B cell (primary cell): Measurements from ENCODE around the gene IMPDH2. TPM values are rescaled to one million over a fixed set of nuclear protein-coding genes. Genes with fewer than 3 reads are reported as not detected.
A peak's percentile ranks its signal among the peaks of the same experiment; 100 is the strongest.

Experiments used
- ATAC-seq: fragments of 200-7000 bp; cut with Tn5 transposase; one replicate; pipeline ENCODE4 v1.10.0; 2021; ENCODE audit warnings: low read depth, mild to moderate bottlenecking, moderate number of reproducible peaks, moderate library complexity
- CTCF ChIA-PET: fragments of 350-600 bp; sonication (Branson Sonifier 250); formaldehyde crosslinking; loops from one replicate; lab custom pipeline; 2021; ENCODE audit warnings: antibody characterized with exemption, inconsistent platforms; lab: Charles Lee
- POLR2A ChIA-PET: fragments of 350-600 bp; sonication (Branson Sonifier 250); formaldehyde crosslinking; loops from one replicate; lab custom pipeline; 2021; ENCODE audit warnings: antibody characterized with exemption; lab: Charles Lee
- DNase-seq: peaks from one replicate; pipeline ENCODE4 v3.0.0; 2013
- H2AFZ ChIP-seq: 2 replicates; pipeline ENCODE4 v1.6.1; 2012; ENCODE audit warnings: mild to moderate bottlenecking, low read depth, low read length; ENCODE audit not compliant: insufficient read depth, poor library complexity, severe bottlenecking
- H3K27ac ChIP-seq, 2 donors: 1 replicate in 1 of 2; 2 replicates in 1 of 2; pipeline ENCODE4 v1.5.1; 2012 to 2013; ENCODE audit warnings: low read length in 2 of 2, mild to moderate bottlenecking in 2 of 2, moderate library complexity in 1 of 2
- H3K27me3 ChIP-seq, 4 experiments: fragments of 200-600 bp in 1 of 4; sonication (generic) in 1 of 4; replicated peaks in 1 of 4; 1 replicate in 2 of 4; 2 replicates in 2 of 4; pipeline versions ENCODE4 v1.6.1 to v1.7.0; 2013 to 2016; ENCODE audit warnings: low read length in 3 of 4, mild to moderate bottlenecking in 2 of 4, mixed read lengths in 1 of 4, moderate library complexity in 1 of 4; ENCODE audit not compliant: insufficient read depth in 4 of 4, control insufficient read depth in 3 of 4; ENCODE audit errors: control extremely low read depth in 1 of 4
- H3K36me3 ChIP-seq, 2 experiments: replicated peaks in 1 of 2; 1 replicate in 1 of 2; 2 replicates in 1 of 2; pipeline versions ENCODE4 v1.6.1 to v1.7.1; 2013; ENCODE audit warnings: low read length in 1 of 2; ENCODE audit not compliant: insufficient read depth in 2 of 2, control insufficient read depth in 1 of 2; ENCODE audit errors: control extremely low read depth in 1 of 2, extremely low read depth in 1 of 2
- H3K4me1 ChIP-seq, 2 donors: fragments of 200-600 bp in 1 of 2; sonication (generic) in 1 of 2; 1 replicate in 1 of 2; 2 replicates in 1 of 2; pipeline versions ENCODE4 v1.5.1 to v1.6.1; 2013 to 2017; ENCODE audit warnings: low read length in 2 of 2; ENCODE audit not compliant: control insufficient read depth in 2 of 2, insufficient read depth in 2 of 2
- H3K4me2 ChIP-seq: replicated peaks from 2 replicates; pipeline ENCODE3; 2012; ENCODE audit warnings: mild to moderate bottlenecking, low read depth, low read length; ENCODE audit not compliant: poor library complexity, severe bottlenecking
- H3K4me3 ChIP-seq, 5 experiments: fragments of 200-600 bp in 1 of 5; sonication (generic) in 1 of 5; 1 replicate in 3 of 5; 2 replicates in 2 of 5; pipeline versions ENCODE4 v1.5.1 to v1.7.0; 2011 to 2016; ENCODE audit warnings: low read length in 4 of 5, mild to moderate bottlenecking in 4 of 5, low read depth in 2 of 5, control low read depth in 1 of 5, moderate library complexity in 1 of 5; ENCODE audit not compliant: insufficient read depth in 1 of 5; ENCODE audit errors: control extremely low read depth in 1 of 5, extremely low read depth in 1 of 5
- H3K79me2 ChIP-seq: fragments of 200-600 bp; sonication (generic); one replicate; pipeline ENCODE4 v1.6.0; 2016; ENCODE audit warnings: low read length; ENCODE audit not compliant: control insufficient read depth, insufficient read depth
- H3K9ac ChIP-seq: fragments of 200-600 bp; sonication (generic); 2 replicates; pipeline ENCODE4 v1.6.1; 2017; ENCODE audit warnings: mild to moderate bottlenecking, low read length, moderate library complexity
- H3K9me3 ChIP-seq, 3 donors: one replicate each; pipeline versions ENCODE4 v1.6.1 to v1.7.1; 2013; ENCODE audit warnings: low read length in 2 of 3; ENCODE audit not compliant: control insufficient read depth in 2 of 3, insufficient read depth in 1 of 3; ENCODE audit errors: control extremely low read depth in 1 of 3
- H4K20me1 ChIP-seq: 2 replicates; pipeline ENCODE4 v1.6.0; 2012; ENCODE audit warnings: mild to moderate bottlenecking, low read length; ENCODE audit not compliant: insufficient read depth, control insufficient read depth, poor library complexity, severe bottlenecking
- H3K27ac Mint-ChIP-seq: one replicate; pipeline ENCODE4 v1.8.0; 2021; ENCODE audit warnings: mixed read lengths
- H3K27me3 Mint-ChIP-seq: one replicate; pipeline ENCODE4 v1.8.0; 2021; ENCODE audit warnings: mixed read lengths
- H3K4me1 Mint-ChIP-seq: one replicate; pipeline ENCODE4 v1.8.0; 2021; ENCODE audit warnings: mixed read lengths
- H3K4me3 Mint-ChIP-seq: one replicate; pipeline ENCODE4 v1.8.0; 2021; ENCODE audit warnings: mixed read lengths
- H3K9me3 Mint-ChIP-seq: one replicate; pipeline ENCODE4 v1.8.0; 2022; ENCODE audit warnings: mixed read lengths; ENCODE audit not compliant: insufficient read depth
- CTCF ChIP-seq: fragments of 200-600 bp; IDR thresholded peaks from one replicate; pipeline ENCODE4 v1.8.0; 2022; ENCODE audit warnings: antibody characterized with exemption, mild to moderate bottlenecking
- EZH2 ChIP-seq: IDR thresholded peaks from 2 replicates; pipeline ENCODE4 v1.6.1; 2012; ENCODE audit warnings: borderline replicate concordance, low read depth, mild to moderate bottlenecking, moderate library complexity, low read length; ENCODE audit not compliant: insufficient read depth, poor library complexity, severe bottlenecking
- WGBS: methylation state at CpG from one replicate; pipeline ENCODE4 v1.1.5; 2013; ENCODE audit warnings: missing lambda C conversion rate; ENCODE audit not compliant: insufficient coverage; 5-methylcytosine and 5-hydroxymethylcytosine counted together
- intact Hi-C: fragments of 100-400 bp; cut with micrococcal nuclease; formaldehyde crosslinking; loops from one replicate; pipeline ENCODE4 v1.10.0; 2022
- polyA plus RNA-seq: library from polyadenylated mRNA; depleted of rRNA; stranded (reverse); fragments of >200 nt; gene quantifications from 2 replicates; pipeline ENCODE4 v1.2.3, GENCODE V29; 2012
- total RNA-seq, 2 donors: library from RNA; stranded (reverse); fragments of 120-200 nt in 1 of 2; gene quantifications; 1 replicate in 1 of 2; 2 replicates in 1 of 2; pipeline versions ENCODE4 v1.2.3 to v1.2.4, GENCODE V29; 2013 to 2022

The IMPDH2 gene
- total and polyA plus RNA-seq, 2 donors (not counting 1 experiment from before 2014, with no cell fraction given), result 171 to 193 TPM

- ATAC-seq (peak; percentile 66), DNase-seq (peak; percentile 96)
- POLR2A ChIA-PET, result interaction anchor here (0.5 to 6.4 kb wide), 13 partner anchors 7 to 1529 kb away, joined by 3 to 116 read pairs (median 9); partner anchors contain the start of genes ARIH2, IMPDH2, P4HTM and QRICH1
- under 1% methylated on average over 81 of the region's 83 CpGs for WGBS
- Histone ChIP-seq H3K4me3 (peak within 1 kb of the TSS; percentile 66 to 92 (median 89)), H3K36me3 (peaks cover 0 to 36% of the 10 kb centered on the region in 2 experiments), H3K79me2 (peaks cover 45% of the 10 kb centered on the region), H4K20me1 (peaks cover 4% of the 10 kb centered on the region), H2AFZ (peak within 1 kb of the TSS; percentile 89), H3K9me3 (no peaks in the 10 kb centered on the region), H3K27me3 (no peaks in the 10 kb centered on the region), H3K27ac (peak within 1 kb of the TSS; percentile 96 to 98), H3K4me1 (peaks cover 36 to 60% of the 10 kb centered on the region in 2 donors), H3K9ac (peak within 1 kb of the TSS; percentile 98), H3K4me2 (peak within 1 kb of the TSS; percentile 98)
- CTCF ChIA-PET, result interaction anchor here (0.6 to 3.7 kb wide), 14 partner anchors 10 to 318 kb away, joined by 3 to 52 read pairs (median 4); partner anchors contain the start of genes ARIH2, P4HTM, QRICH1 and USP4
- TF ChIP-seq CTCF (peak; percentile 95), EZH2 (no peak)
- Mint-ChIP-seq H3K4me3 (peak within 1 kb of the TSS; percentile 96), H3K27me3 (no peaks in the 10 kb centered on the region), H3K27ac (peak within 1 kb of the TSS; percentile 97), H3K4me1 (peaks cover 65% of the 10 kb centered on the region), H3K9me3 (no peaks in the 10 kb centered on the region)
- intact Hi-C loops, result loop anchor here (1.0 to 10.0 kb wide), 8 partner anchors 7 to 465 kb away; partner anchors contain the start of genes ARIH2, DAG1, IMPDH2 and IP6K2
Observed at GRCh38 chr3:49021813-49022687, 7.1 kb downstream of the IMPDH2 start, which contains the start of gene NDUFAF3. NDUFAF3 (plus strand) TSS chr3:49022121; CDS start chr3:49022145, 24 bp downstream.
